SK-N-SH treated with all-trans-retinoic acid at 6 μM for 48 hours (cell line): ENCODE data around the gene GPR68.
A peak's percentile ranks its signal among the peaks of the same experiment; 100 is the strongest.

Experiments
- ATAC-seq: fragments of 200-7000 bp; cut with Tn5 transposase; 3 replicates; pipeline ENCODE4 v1.9.1; 2020; ENCODE audit warnings: mild to moderate bottlenecking, moderate library complexity
- BACH2 ChIP-seq: fragments of 250-450 bp; sonication (Bioruptor Pico); IDR thresholded peaks from 2 replicates; pipeline ENCODE4 v1.9.0; 2021; ENCODE audit warnings: mild to moderate bottlenecking, borderline replicate concordance
- CSDC2 ChIP-seq: fragments of 250-450 bp; sonication (Bioruptor Pico); IDR thresholded peaks from 2 replicates; pipeline ENCODE4 v1.5.0; 2020; ENCODE audit warnings: mild to moderate bottlenecking, moderate library complexity
- CSRNP3 ChIP-seq: fragments of 250-450 bp; sonication (Bioruptor Pico); IDR thresholded peaks from 2 replicates; pipeline ENCODE4 v1.5.1; 2021; ENCODE audit warnings: mild to moderate bottlenecking, moderate library complexity
- ESRRG ChIP-seq: fragments of 250-450 bp; sonication (Bioruptor Pico); IDR thresholded peaks from 2 replicates; pipeline ENCODE4 v1.6.1; 2021; ENCODE audit warnings: mild to moderate bottlenecking
- GLIS3 ChIP-seq: fragments of 250-450 bp; sonication (Bioruptor Pico); IDR thresholded peaks from 2 replicates; pipeline ENCODE4 v1.5.0; 2020; ENCODE audit warnings: mild to moderate bottlenecking, moderate library complexity
- ISL1 ChIP-seq: fragments of 250-450 bp; sonication (Bioruptor Pico); IDR thresholded peaks from 2 replicates; pipeline ENCODE4 v2.1.2; 2022; ENCODE audit warnings: mild to moderate bottlenecking, moderate library complexity
- OSR1 ChIP-seq: fragments of 250-450 bp; sonication (Bioruptor Pico); IDR thresholded peaks from 2 replicates; pipeline ENCODE4 v1.8.0; 2022; ENCODE audit warnings: moderate library complexity, mild to moderate bottlenecking, inconsistent platforms
- PATZ1 ChIP-seq: fragments of 250-450 bp; sonication (Bioruptor Pico); IDR thresholded peaks from 2 replicates; pipeline ENCODE4 v1.8.0; 2020; ENCODE audit warnings: mild to moderate bottlenecking, moderate library complexity, borderline replicate concordance
- RARB ChIP-seq: fragments of 250-450 bp; sonication (Bioruptor Pico); IDR thresholded peaks from 2 replicates; pipeline ENCODE4 v1.8.0; 2021; ENCODE audit warnings: mild to moderate bottlenecking, moderate library complexity
- SNAI2 ChIP-seq: fragments of 250-450 bp; sonication (Bioruptor Pico); IDR thresholded peaks from 2 replicates; pipeline ENCODE4 v1.5.0; 2020; ENCODE audit warnings: mild to moderate bottlenecking, moderate library complexity
- TOX ChIP-seq: fragments of 250-450 bp; sonication (Bioruptor Pico); IDR thresholded peaks from 2 replicates; pipeline ENCODE4 v1.8.0; 2021; ENCODE audit warnings: mild to moderate bottlenecking, moderate library complexity, borderline replicate concordance
- TSHZ2 ChIP-seq: fragments of 250-450 bp; sonication (Bioruptor Pico); IDR thresholded peaks from 2 replicates; pipeline ENCODE4 v1.5.0; 2020; ENCODE audit warnings: mild to moderate bottlenecking, moderate library complexity
- ZC3H10 ChIP-seq: fragments of 250-450 bp; sonication (Bioruptor Pico); IDR thresholded peaks from 2 replicates; pipeline ENCODE4 v1.5.1; 2021; ENCODE audit warnings: mild to moderate bottlenecking, moderate library complexity
- ZFP3 ChIP-seq: fragments of 250-450 bp; sonication (Bioruptor Pico); IDR thresholded peaks from 2 replicates; pipeline ENCODE4 v1.5.0; 2020; ENCODE audit warnings: mild to moderate bottlenecking, moderate library complexity
- ZFP30 ChIP-seq: fragments of 450-650 bp; formaldehyde crosslinking; IDR thresholded peaks from 2 replicates; pipeline ENCODE4 v1.5.0; 2022; ENCODE audit warnings: mild to moderate bottlenecking, moderate library complexity
- ZNF565 ChIP-seq: fragments of 450-650 bp; formaldehyde crosslinking; conservative IDR thresholded peaks from 2 replicates; pipeline ENCODE4 v1.5.0; 2020; ENCODE audit warnings: low read depth, mild to moderate bottlenecking, moderate library complexity
- TF ChIP-seq, protein P1 (sequence below): fragments of 250-450 bp; sonication (Bioruptor Pico); IDR thresholded peaks from 2 replicates; pipeline ENCODE4 v1.8.0; 2021; ENCODE audit warnings: low read depth, mild to moderate bottlenecking, moderate library complexity, borderline replicate concordance
- TF ChIP-seq, protein P2 (sequence below): fragments of 250-450 bp; sonication (Bioruptor Pico); IDR thresholded peaks from 2 replicates; pipeline ENCODE4 v1.5.1; 2020; ENCODE audit warnings: low read depth, mild to moderate bottlenecking, moderate library complexity

Gene GPR68, protein sequence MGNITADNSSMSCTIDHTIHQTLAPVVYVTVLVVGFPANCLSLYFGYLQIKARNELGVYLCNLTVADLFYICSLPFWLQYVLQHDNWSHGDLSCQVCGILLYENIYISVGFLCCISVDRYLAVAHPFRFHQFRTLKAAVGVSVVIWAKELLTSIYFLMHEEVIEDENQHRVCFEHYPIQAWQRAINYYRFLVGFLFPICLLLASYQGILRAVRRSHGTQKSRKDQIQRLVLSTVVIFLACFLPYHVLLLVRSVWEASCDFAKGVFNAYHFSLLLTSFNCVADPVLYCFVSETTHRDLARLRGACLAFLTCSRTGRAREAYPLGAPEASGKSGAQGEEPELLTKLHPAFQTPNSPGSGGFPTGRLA

GRCh38 chr14:91244501-91244901 is at the start of gene GPR68:
Gene GPR68, minus strand, starts transcription at chr14:91244704. Its CDS starts 9,654 bp downstream, at chr14:91235050.
- peak; percentile 87 for ATAC-seq

GRCh38 chr14:91294153-91294552 is 49.6 kb upstream of the GPR68 start:
- no peak for TF ChIP-seq SNAI2 (CRISPR knock-in tag)
- TF ChIP-seq BACH2 (CRISPR knock-in tag): no peak
- TF ChIP-seq CSRNP3 (CRISPR knock-in tag): no peak
- no peak for TF ChIP-seq ZNF565 (CRISPR knock-in tag)
- no peak for TF ChIP-seq ISL1 (CRISPR knock-in tag)
- TF ChIP-seq TSHZ2: no peak
- TF ChIP-seq, protein P1, sequence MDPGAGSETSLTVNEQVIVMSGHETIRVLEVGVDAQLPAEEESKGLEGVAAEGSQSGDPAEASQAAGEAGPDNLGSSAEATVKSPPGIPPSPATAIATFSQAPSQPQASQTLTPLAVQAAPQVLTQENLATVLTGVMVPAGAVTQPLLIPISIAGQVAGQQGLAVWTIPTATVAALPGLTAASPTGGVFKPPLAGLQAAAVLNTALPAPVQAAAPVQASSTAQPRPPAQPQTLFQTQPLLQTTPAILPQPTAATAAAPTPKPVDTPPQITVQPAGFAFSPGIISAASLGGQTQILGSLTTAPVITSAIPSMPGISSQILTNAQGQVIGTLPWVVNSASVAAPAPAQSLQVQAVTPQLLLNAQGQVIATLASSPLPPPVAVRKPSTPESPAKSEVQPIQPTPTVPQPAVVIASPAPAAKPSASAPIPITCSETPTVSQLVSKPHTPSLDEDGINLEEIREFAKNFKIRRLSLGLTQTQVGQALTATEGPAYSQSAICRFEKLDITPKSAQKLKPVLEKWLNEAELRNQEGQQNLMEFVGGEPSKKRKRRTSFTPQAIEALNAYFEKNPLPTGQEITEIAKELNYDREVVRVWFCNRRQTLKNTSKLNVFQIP (CRISPR knock-in tag): no peak
- TF ChIP-seq RARB (CRISPR knock-in tag): no peak
- no peak for ATAC-seq

More at GRCh38 chr14:91244501-91244901, at the start of gene GPR68:
- no peak for TF ChIP-seq GLIS3
- no peak for TF ChIP-seq ESRRG (CRISPR knock-in tag)
- no peak for TF ChIP-seq ISL1 (CRISPR knock-in tag)
- TF ChIP-seq ZFP3: no peak
- TF ChIP-seq OSR1 (CRISPR knock-in tag): no peak
- no peak for TF ChIP-seq TSHZ2
- TF ChIP-seq ZFP30 (CRISPR knock-in tag): no peak
- TF ChIP-seq, protein P2, sequence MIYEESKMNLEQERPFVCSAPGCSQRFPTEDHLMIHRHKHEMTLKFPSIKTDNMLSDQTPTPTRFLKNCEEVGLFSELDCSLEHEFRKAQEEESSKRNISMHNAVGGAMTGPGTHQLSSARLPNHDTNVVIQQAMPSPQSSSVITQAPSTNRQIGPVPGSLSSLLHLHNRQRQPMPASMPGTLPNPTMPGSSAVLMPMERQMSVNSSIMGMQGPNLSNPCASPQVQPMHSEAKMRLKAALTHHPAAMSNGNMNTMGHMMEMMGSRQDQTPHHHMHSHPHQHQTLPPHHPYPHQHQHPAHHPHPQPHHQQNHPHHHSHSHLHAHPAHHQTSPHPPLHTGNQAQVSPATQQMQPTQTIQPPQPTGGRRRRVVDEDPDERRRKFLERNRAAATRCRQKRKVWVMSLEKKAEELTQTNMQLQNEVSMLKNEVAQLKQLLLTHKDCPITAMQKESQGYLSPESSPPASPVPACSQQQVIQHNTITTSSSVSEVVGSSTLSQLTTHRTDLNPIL (CRISPR knock-in tag): no peak
- no peak for TF ChIP-seq SNAI2 (CRISPR knock-in tag)
- TF ChIP-seq CSRNP3 (CRISPR knock-in tag): no peak
- TF ChIP-seq TOX (CRISPR knock-in tag): no peak
- no peak for TF ChIP-seq BACH2 (CRISPR knock-in tag)
- TF ChIP-seq ZC3H10 (CRISPR knock-in tag): no peak
- no peak for TF ChIP-seq ZNF565 (CRISPR knock-in tag)
- no peak for TF ChIP-seq PATZ1 (CRISPR knock-in tag)
- TF ChIP-seq CSDC2 (CRISPR knock-in tag): no peak
- TF ChIP-seq, all 23 proteins: peak for 0
